PC-3 (cell line): Measurements from ENCODE around the gene EDAR. TPM values are rescaled to one million over a fixed set of nuclear protein-coding genes. Genes with fewer than 3 reads are reported as not detected.

Experiments used
- ATAC-seq: fragments of 200-7000 bp; cut with Tn5 transposase; 2 replicates; pipeline ENCODE4 v1.9.1; 2020; ENCODE audit warnings: mild to moderate bottlenecking, moderate library complexity
- BruUV-seq: library from RNA; stranded (reverse); fragments of 400-500 nt; replicated peaks from 2 replicates; lab custom pipeline; 2021; lab: Mats Ljungman, UMichigan
- CTCF ChIA-PET: fragments of 300-600 bp; sonication (Branson Sonifier 250); formaldehyde crosslinking; loops from one replicate; lab custom pipeline; 2022; ENCODE audit warnings: antibody characterized with exemption; lab: Charles Lee
- POLR2A ChIA-PET: fragments of 300-600 bp; sonication (Branson Sonifier 250); formaldehyde crosslinking; loops from one replicate; lab custom pipeline; 2022; ENCODE audit warnings: antibody characterized with exemption; ENCODE audit not compliant: unreplicated experiment; lab: Charles Lee
- DNase-seq: peaks from one replicate; pipeline ENCODE4 v3.0.0-alpha.2; 2015
- H2AFZ ChIP-seq: fragments of 300-600 bp; sonication (generic); 2 replicates; pipeline ENCODE4 v1.6.0; 2016; ENCODE audit warnings: antibody characterized with exemption, low read length
- H3F3A ChIP-seq: fragments of 300-600 bp; sonication (generic); one replicate; pipeline ENCODE4 v1.6.0; 2017; ENCODE audit warnings: antibody characterized with exemption, low read length, control low read depth, mild to moderate bottlenecking; ENCODE audit not compliant: unreplicated experiment
- H3K27ac ChIP-seq: fragments of 300-600 bp; sonication (generic); 2 replicates; pipeline ENCODE4 v1.5.1; 2016; ENCODE audit warnings: mild to moderate bottlenecking, low read length
- H3K27me3 ChIP-seq: fragments of 300-600 bp; sonication (generic); 2 replicates; pipeline ENCODE4 v1.6.1; 2016; ENCODE audit warnings: low read length, mixed read lengths
- H3K36me3 ChIP-seq: fragments of 300-600 bp; sonication (generic); 2 replicates; pipeline ENCODE4 v1.6.1; 2016; ENCODE audit warnings: low read depth, mixed run types, low read length, mixed read lengths
- H3K4me1 ChIP-seq: fragments of 300-600 bp; sonication (generic); 2 replicates; pipeline ENCODE4 v1.5.1; 2016; ENCODE audit warnings: low read length; ENCODE audit not compliant: insufficient read depth
- H3K4me2 ChIP-seq: fragments of 300-600 bp; sonication (generic); 2 replicates; pipeline ENCODE4 v1.6.0; 2016; ENCODE audit warnings: low read length
- H3K4me3 ChIP-seq: fragments of 300-600 bp; sonication (generic); 2 replicates; pipeline ENCODE4 v1.5.1; 2016; ENCODE audit warnings: mild to moderate bottlenecking, low read length, mixed read lengths
- H3K79me2 ChIP-seq: fragments of 300-600 bp; sonication (generic); 2 replicates; pipeline ENCODE4 v1.6.1; 2017; ENCODE audit warnings: low read length, mixed read lengths
- H3K9ac ChIP-seq: fragments of 300-600 bp; sonication (generic); 2 replicates; pipeline ENCODE4 v1.6.0; 2016; ENCODE audit warnings: mild to moderate bottlenecking, low read length
- H3K9me2 ChIP-seq: fragments of 300-600 bp; sonication (generic); replicated peaks from 2 replicates; pipeline ENCODE4 v1.6.1; 2016; ENCODE audit warnings: mixed run types, low read length, mixed read lengths
- H3K9me3 ChIP-seq: fragments of 300-600 bp; sonication (generic); 2 replicates; pipeline ENCODE4 v1.6.1; 2016; ENCODE audit warnings: low read length, mixed read lengths
- H4K20me1 ChIP-seq: fragments of 300-600 bp; sonication (generic); 2 replicates; pipeline ENCODE4 v1.6.1; 2016; ENCODE audit warnings: low read length, mixed read lengths
- CTCF ChIP-seq: fragments of 300-600 bp; sonication (generic); conservative IDR thresholded peaks from 2 replicates; pipeline ENCODE4 v1.5.1; 2017; ENCODE audit warnings: antibody characterized with exemption, low read depth, mild to moderate bottlenecking, low read length
- EZH2 ChIP-seq: fragments of 300-600 bp; sonication (generic); IDR thresholded peaks from one replicate; pipeline ENCODE4 v1.6.1; 2017; ENCODE audit warnings: antibody characterized with exemption, mild to moderate bottlenecking, low read length; ENCODE audit not compliant: unreplicated experiment
- EZH2phosphoT487 ChIP-seq: fragments of 300-600 bp; sonication (generic); IDR thresholded peaks from 2 replicates; pipeline ENCODE4 v1.6.1; 2018; ENCODE audit warnings: mild to moderate bottlenecking, antibody characterized with exemption, low read length, borderline replicate concordance
- intact Hi-C: fragments of 100-400 bp; cut with micrococcal nuclease; formaldehyde crosslinking; loops from 2 replicates; pipeline ENCODE4 v1.9.0; 2023
- total RNA-seq: library from RNA; depleted of rRNA; stranded (reverse); fragments of >200 nt; gene quantifications from 2 replicates; pipeline ENCODE4 v1.2.3, GENCODE V29; 2014

EDAR gene
- total RNA-seq, 1 experiment from 2014 or later = 0.04 TPM

GRCh38 chr2:108889907-108890306 is 99.1 kb downstream of the EDAR start:
- DNase-seq (no peak), ATAC-seq (no peak)
- no peak overlapping the region for H3K4me3 ChIP-seq
- no peaks in the 10 kb centered on the region for H3F3A ChIP-seq
- intact Hi-C loops = no loop called here
- POLR2A ChIA-PET = no interaction called here
- no peak for TF ChIP-seq EZH2phosphoT487
- no peak for TF ChIP-seq CTCF
- TF ChIP-seq EZH2 = no peak
- no peaks in the 10 kb centered on the region for H3K27me3 ChIP-seq
- H3K9me3 ChIP-seq = peaks cover 11% of the 10 kb centered on the region
- H3K9ac ChIP-seq = no peak overlapping the region
- H3K27ac ChIP-seq = no peak overlapping the region
- CTCF ChIA-PET = no interaction called here
- BruUV-seq = no TSS peak
- H3K4me1 ChIP-seq = no peaks in the 10 kb centered on the region; the same call in 1 of the 2 replicates
- H3K36me3 ChIP-seq = peaks cover 9% of the 10 kb centered on the region; the same call in 1 of the 2 replicates
- H4K20me1 ChIP-seq = no peaks in the 10 kb centered on the region
- no peak overlapping the region for H2AFZ ChIP-seq
- no peaks in the 10 kb centered on the region for H3K79me2 ChIP-seq
- H3K4me2 ChIP-seq = no peak overlapping the region
- H3K9me2 ChIP-seq = no peaks in the 10 kb centered on the region

- Histone ChIP-seq H2AFZ (no peak overlapping the region), H3K4me3 (no peak overlapping the region), H4K20me1 (no peaks in the 10 kb centered on the region), H3K9ac (no peak overlapping the region), H3F3A (no peaks in the 10 kb centered on the region), H3K4me1 (no peaks in the 10 kb centered on the region), H3K9me3 (peaks cover under 1% of the 10 kb centered on the region; the same call in 1 of the 2 replicates), H3K36me3 (peaks cover 4% of the 10 kb centered on the region; the same call in 1 of the 2 replicates), H3K27me3 (no peaks in the 10 kb centered on the region), H3K4me2 (no peak overlapping the region), H3K27ac (no peak overlapping the region), H3K9me2 (no peaks in the 10 kb centered on the region), H3K79me2 (no peaks in the 10 kb centered on the region)
- intact Hi-C loops = no loop called here
- ChIA-PET CTCF (no interaction called here), POLR2A (no interaction called here)
- no peak for ATAC-seq
- DNase-seq = no peak
- no peak for TF ChIP-seq EZH2
- TF ChIP-seq EZH2phosphoT487 = no peak
- TF ChIP-seq CTCF = no peak
- no TSS peak for BruUV-seq
Observed at GRCh38 chr2:108884619-108885018, 104.4 kb downstream of the EDAR start.

GRCh38 chr2:108878276-108878675 is 110.7 kb downstream of the EDAR start:
- no peaks in the 10 kb centered on the region for H3F3A ChIP-seq
- H3K9me2 ChIP-seq = no peaks in the 10 kb centered on the region
- no peak overlapping the region for H3K27ac ChIP-seq
- intact Hi-C loops = no loop called here
- peaks cover 6% of the 10 kb centered on the region; the same call in 1 of the 2 replicates for H3K4me1 ChIP-seq
- no peaks in the 10 kb centered on the region for H3K27me3 ChIP-seq
- H4K20me1 ChIP-seq = no peaks in the 10 kb centered on the region
- CTCF ChIA-PET = no interaction called here
- H2AFZ ChIP-seq = no peak overlapping the region
- no peaks in the 10 kb centered on the region for H3K79me2 ChIP-seq
- TF ChIP-seq EZH2 (no peak), EZH2phosphoT487 (no peak), CTCF (no peak)
- no peak overlapping the region for H3K9ac ChIP-seq
- no peak overlapping the region for H3K4me3 ChIP-seq
- ATAC-seq = no peak
- no peak overlapping the region for H3K4me2 ChIP-seq
- no peak for DNase-seq
- no peaks in the 10 kb centered on the region for H3K36me3 ChIP-seq
- H3K9me3 ChIP-seq = no peaks in the 10 kb centered on the region
- BruUV-seq = no TSS peak
- POLR2A ChIA-PET = no interaction called here
